ENCODE results near the gene ZNF132. TPM values are rescaled to one million over a fixed set of nuclear protein-coding genes. Genes with fewer than 3 reads are reported as not detected.

The ZNF132 gene
- total and polyA plus RNA-seq, 3 experiments from 2014 or later: 0.97 to 5.2 (median 4.9) TPM

DNA sequence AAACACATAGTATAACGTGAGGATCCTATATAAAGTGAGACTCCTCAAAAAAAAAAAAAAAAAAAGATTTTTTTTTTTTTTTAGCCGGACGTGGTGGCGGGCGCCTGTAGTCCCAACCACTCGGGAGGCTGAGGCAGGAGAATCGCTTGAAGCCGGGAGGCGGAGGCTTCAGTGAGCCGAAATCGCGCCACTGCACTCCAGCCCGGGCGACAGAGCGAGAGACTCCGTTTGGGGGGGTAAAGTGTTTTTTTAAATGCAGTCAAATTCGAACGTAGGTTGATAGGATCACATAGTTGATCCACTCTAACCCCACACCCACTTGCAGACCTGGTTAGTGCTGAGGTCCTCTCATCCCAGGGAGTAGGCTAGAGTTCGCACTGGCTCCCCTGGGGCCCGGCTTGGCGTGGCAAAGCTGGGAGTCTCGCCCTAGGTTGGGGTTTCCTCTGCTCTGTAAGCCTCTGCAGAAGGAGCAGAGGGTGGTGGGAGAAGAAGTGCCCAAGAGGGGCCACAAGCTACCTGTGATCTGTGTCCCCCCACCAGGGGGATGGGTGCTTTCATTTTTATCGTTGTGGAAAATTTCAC lies 38.0 kb downstream of the ZNF132 start:
- peak overlapping the region; percentile 95 for H3K27ac ChIP-seq (ENCODE audit: low read depth, low read length)
- H3K9me3 ChIP-seq (ENCODE audit: low read length): no peaks in the 10 kb centered on the region
- ChIA-PET POLR2A (no interaction called here), CTCF (no interaction called here)
- H3K36me3 ChIP-seq (ENCODE audit: insufficient read depth, low read length): no peaks in the 10 kb centered on the region
- Mint-ChIP-seq H3K36me3 (peaks cover 0 to 1% (median 0%) of the 10 kb centered on the region in 3 donors), H3K4me1 (peaks cover 13 to 28% (median 15%) of the 10 kb centered on the region in 3 donors), H3K4me3 (peak overlapping the region in 5 of 7 donors; percentile 88 to 94 (median 89)), H3K27me3 (peaks cover 10 to 11% of the 10 kb centered on the region in 2 donors), H3K27ac (peak overlapping the region in 4 of 8 donors; percentile 26 to 95 (median 94)), H3K9me3 (no peaks in the 10 kb centered on the region)
- H3K4me3 ChIP-seq (ENCODE audit: low read length): peak overlapping the region; percentile 73
- peak in 1 of 5 donors; percentile 16 for DNase-seq
- no peaks in the 10 kb centered on the region for H3K27me3 ChIP-seq (ENCODE audit: insufficient read depth, low read length, poor library complexity, severe bottlenecking)
- H3K4me1 ChIP-seq (ENCODE audit: insufficient read depth, low read length): peaks cover 16% of the 10 kb centered on the region

DNA sequence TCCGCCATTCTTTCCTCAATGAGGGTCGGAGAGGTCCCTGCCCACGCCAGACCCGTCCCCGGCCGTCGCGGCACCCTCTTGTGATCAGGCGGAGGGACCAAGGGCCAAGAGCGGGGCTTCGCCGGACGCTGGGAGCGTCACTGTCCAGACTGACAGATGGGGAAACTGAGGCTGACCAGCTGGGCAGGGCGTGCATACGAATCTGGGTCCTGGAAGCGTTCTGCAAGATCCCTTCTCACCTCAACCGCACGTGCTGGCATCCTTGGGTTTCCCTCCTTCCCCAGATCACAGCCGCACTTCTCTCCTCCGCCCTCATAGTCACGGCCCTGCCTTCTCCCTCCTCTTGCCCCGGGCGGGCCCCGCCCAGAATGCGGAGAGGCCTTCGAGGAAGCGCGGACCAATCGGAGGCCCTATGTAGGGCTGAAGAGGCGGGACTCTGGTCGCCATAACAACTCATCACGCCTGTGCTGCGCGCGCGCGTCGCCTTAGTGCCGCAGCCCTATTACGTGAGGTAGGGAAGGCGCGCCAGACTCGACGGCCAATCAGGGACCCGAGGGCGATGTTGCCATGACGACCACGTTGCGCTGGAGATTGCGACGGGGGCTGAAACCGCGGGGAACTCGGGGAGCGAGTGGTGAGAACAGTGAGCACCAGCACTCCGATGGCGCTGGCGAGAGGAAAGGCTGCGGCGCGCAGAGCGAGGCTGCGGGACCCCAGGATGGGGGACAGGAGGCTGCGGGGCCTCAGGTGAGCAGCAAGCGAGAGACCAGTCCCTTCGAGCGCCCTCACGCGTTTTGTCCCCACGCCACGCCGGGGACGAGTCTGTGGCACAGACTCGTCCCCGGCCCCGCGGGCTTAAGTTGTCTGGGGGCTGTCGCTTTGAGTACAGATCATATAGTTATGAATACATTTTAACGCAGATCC lies 38.8 kb downstream of the ZNF132 start:
- H3K4me3 Mint-ChIP-seq: peak overlapping the region; percentile 88 to 94 (median 92)
- H3K27me3 Mint-ChIP-seq: peaks cover 10 to 11% of the 10 kb centered on the region in 2 donors
- DNase-seq: peak; percentile 98 to 100 (median 99)
- Histone ChIP-seq H3K9me3 (ENCODE audit: low read length) (no peaks in the 10 kb centered on the region), H3K4me3 (ENCODE audit: low read length) (peak overlapping the region; percentile 73), H3K4me1 (ENCODE audit: insufficient read depth, low read length) (peaks cover 14% of the 10 kb centered on the region), H3K36me3 (ENCODE audit: insufficient read depth, low read length) (no peaks in the 10 kb centered on the region), H3K27me3 (ENCODE audit: insufficient read depth, low read length, poor library complexity, severe bottlenecking) (no peaks in the 10 kb centered on the region), H3K27ac (ENCODE audit: low read depth, low read length) (peak overlapping the region; percentile 95)
- peaks cover 0 to 1% (median 0%) of the 10 kb centered on the region in 3 donors for H3K36me3 Mint-ChIP-seq
- H3K9me3 Mint-ChIP-seq: no peaks in the 10 kb centered on the region
- H3K4me1 Mint-ChIP-seq: peaks cover 8 to 21% (median 8%) of the 10 kb centered on the region in 3 donors
- H3K27ac Mint-ChIP-seq: peak overlapping the region; percentile 89 to 97 (median 94)
- ChIA-PET POLR2A (no interaction called here), CTCF (no interaction called here)

DNA sequence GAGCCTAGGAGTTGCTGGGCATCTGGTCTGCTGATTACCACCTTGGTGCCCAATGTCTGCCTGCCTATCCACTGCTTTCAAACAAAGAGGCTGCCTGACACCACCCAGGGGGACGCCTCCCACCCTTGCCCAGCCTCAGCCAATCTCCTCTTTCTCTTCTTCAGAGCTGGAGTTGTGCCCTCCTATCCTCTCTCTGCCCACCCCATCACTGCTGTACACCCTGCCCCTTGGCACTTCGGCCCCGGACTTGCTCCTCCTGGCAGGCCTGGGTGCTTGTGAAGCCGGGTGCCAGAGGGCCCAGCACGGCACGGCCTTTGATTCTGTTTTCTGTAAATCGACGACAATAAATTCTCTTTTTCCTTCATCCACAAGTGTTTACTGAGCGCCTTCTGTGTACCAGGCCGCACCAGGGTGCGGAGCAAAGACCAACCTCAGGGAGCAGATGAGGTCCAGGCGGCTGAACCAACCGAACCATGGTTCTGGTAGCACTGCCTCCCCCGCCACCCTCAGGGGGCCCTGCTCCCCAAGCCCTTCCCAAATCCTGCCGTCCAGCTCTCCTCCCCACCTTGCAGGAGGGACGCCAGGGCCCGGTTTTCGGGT lies 39.5 kb downstream of the ZNF132 start:
- no peaks in the 10 kb centered on the region for H3K9me3 ChIP-seq (ENCODE audit: low read length)
- Mint-ChIP-seq H3K4me1 (peaks cover 8 to 21% (median 8%) of the 10 kb centered on the region in 3 donors), H3K9me3 (no peaks in the 10 kb centered on the region), H3K27ac (peak overlapping the region in 5 of 8 donors; percentile 11 to 97 (median 93)), H3K27me3 (peaks cover 10 to 11% of the 10 kb centered on the region in 2 donors), H3K4me3 (peak overlapping the region in 6 of 7 donors; percentile 88 to 94 (median 90)), H3K36me3 (peaks cover 0 to 2% (median 1%) of the 10 kb centered on the region in 3 donors)
- DNase-seq: no peak
- H3K27me3 ChIP-seq (ENCODE audit: insufficient read depth, low read length, poor library complexity, severe bottlenecking): peaks cover 5% of the 10 kb centered on the region
- ChIA-PET POLR2A (no interaction called here), CTCF (no interaction called here)
- H3K36me3 ChIP-seq (ENCODE audit: insufficient read depth, low read length): no peaks in the 10 kb centered on the region
- H3K4me3 ChIP-seq (ENCODE audit: low read length): peak overlapping the region; percentile 56
- peaks cover 14% of the 10 kb centered on the region for H3K4me1 ChIP-seq (ENCODE audit: insufficient read depth, low read length)
- H3K27ac ChIP-seq (ENCODE audit: low read depth, low read length): peak overlapping the region; percentile 67

DNA sequence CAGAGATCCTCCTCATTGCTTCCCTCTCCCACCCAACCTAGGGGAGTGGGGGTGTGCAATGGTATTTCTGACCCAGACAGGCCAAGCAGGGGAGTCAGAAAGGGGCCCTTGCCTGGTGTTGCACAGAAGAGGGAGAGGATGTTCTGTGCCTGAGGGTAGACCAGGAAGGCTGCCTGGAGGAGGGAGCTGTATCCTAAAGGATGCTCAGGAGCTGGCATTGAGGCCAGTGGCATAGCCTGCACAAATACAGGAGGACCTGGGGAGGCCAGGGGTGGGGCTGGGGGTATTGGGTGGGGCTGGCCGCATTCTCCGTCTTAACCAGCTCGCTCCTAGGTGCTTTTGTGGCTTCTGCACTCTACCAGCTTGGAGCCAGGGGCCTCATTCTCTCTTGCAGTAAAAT lies 40.0 kb downstream of the ZNF132 start:
- no peak for DNase-seq
- ChIA-PET POLR2A (no interaction called here), CTCF (no interaction called here)
- Histone ChIP-seq H3K4me1 (ENCODE audit: insufficient read depth, low read length) (peaks cover 14% of the 10 kb centered on the region), H3K9me3 (ENCODE audit: low read length) (no peaks in the 10 kb centered on the region), H3K27ac (ENCODE audit: low read depth, low read length) (no peak overlapping the region), H3K36me3 (ENCODE audit: insufficient read depth, low read length) (no peaks in the 10 kb centered on the region), H3K4me3 (ENCODE audit: low read length) (no peak overlapping the region), H3K27me3 (ENCODE audit: insufficient read depth, low read length, poor library complexity, severe bottlenecking) (peaks cover 5% of the 10 kb centered on the region)
- Mint-ChIP-seq H3K9me3 (no peaks in the 10 kb centered on the region), H3K36me3 (peaks cover under 1 to 5% (median 1%) of the 10 kb centered on the region in 3 donors), H3K4me3 (peak overlapping the region in 3 of 7 donors; percentile 31 to 89 (median 44)), H3K4me1 (peaks cover 8 to 23% (median 8%) of the 10 kb centered on the region in 3 donors), H3K27ac (peak overlapping the region in 4 of 8 donors; percentile 11 to 86 (median 61)), H3K27me3 (peaks cover 11% of the 10 kb centered on the region in 2 donors)

DNA sequence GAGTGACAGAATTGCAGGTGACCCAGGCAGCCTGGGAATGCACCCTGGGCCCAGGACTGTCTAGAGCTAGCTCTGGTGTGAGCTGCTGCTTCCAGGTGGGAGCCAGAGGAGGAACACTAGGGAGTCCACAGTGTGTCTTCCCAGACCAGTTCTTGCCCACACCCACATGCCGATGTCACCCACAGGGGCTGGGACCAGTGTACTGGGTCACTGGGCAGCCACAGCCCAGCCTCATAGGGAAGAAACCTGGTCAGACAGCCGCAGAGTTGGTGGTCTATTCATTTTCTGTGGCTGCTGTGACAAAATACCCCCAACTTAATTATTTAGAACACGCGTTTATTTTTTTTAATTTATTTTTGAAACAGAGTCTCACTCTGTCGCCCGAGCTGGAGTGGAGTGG lies 41.4 kb downstream of the ZNF132 start:
- Mint-ChIP-seq H3K27me3 (peaks cover 11 to 12% of the 10 kb centered on the region in 2 donors), H3K9me3 (no peaks in the 10 kb centered on the region), H3K4me1 (peaks cover 10 to 30% (median 10%) of the 10 kb centered on the region in 3 donors), H3K27ac (no peak overlapping the region), H3K4me3 (no peak overlapping the region), H3K36me3 (peaks cover 8 to 18% (median 8%) of the 10 kb centered on the region in 3 donors)
- Histone ChIP-seq H3K4me1 (ENCODE audit: insufficient read depth, low read length) (peaks cover 14% of the 10 kb centered on the region), H3K27me3 (ENCODE audit: insufficient read depth, low read length, poor library complexity, severe bottlenecking) (peaks cover 5% of the 10 kb centered on the region), H3K4me3 (ENCODE audit: low read length) (no peak overlapping the region), H3K27ac (ENCODE audit: low read depth, low read length) (no peak overlapping the region), H3K36me3 (ENCODE audit: insufficient read depth, low read length) (peaks cover 5% of the 10 kb centered on the region), H3K9me3 (ENCODE audit: low read length) (no peaks in the 10 kb centered on the region)
- ChIA-PET CTCF (no interaction called here), POLR2A (no interaction called here)
- DNase-seq: no peak

DNA sequence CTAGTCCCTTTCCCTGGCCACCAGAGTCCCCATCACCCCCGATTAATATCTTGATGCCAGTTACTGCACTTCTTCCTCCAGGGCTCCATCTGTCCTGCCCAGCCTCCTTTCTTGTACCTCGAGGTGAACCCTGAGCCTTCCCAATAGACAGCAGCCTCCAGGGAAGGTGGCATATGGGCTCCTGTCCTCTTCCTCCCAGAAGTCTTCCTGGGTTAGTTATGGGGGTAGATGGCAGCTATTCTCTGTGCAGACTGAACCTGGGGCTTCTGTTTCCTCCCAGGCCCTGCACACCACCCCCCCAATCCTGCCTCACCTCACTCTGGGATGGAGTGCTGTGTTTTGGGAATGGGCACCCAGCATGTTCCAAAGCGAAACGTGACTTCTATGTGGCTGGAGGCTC lies 41.9 kb downstream of the ZNF132 start:
- Histone ChIP-seq H3K36me3 (ENCODE audit: insufficient read depth, low read length) (peaks cover 10% of the 10 kb centered on the region), H3K9me3 (ENCODE audit: low read length) (no peaks in the 10 kb centered on the region), H3K27ac (ENCODE audit: low read depth, low read length) (no peak overlapping the region), H3K4me1 (ENCODE audit: insufficient read depth, low read length) (peaks cover 14% of the 10 kb centered on the region), H3K27me3 (ENCODE audit: insufficient read depth, low read length, poor library complexity, severe bottlenecking) (peaks cover 5% of the 10 kb centered on the region), H3K4me3 (ENCODE audit: low read length) (no peak overlapping the region)
- ChIA-PET CTCF (no interaction called here), POLR2A (no interaction called here)
- H3K27me3 Mint-ChIP-seq: peaks cover 11 to 12% of the 10 kb centered on the region in 2 donors
- H3K4me3 Mint-ChIP-seq: no peak overlapping the region
- H3K4me1 Mint-ChIP-seq: peaks cover 10 to 30% (median 13%) of the 10 kb centered on the region in 3 donors
- no peak for DNase-seq
- no peak overlapping the region for H3K27ac Mint-ChIP-seq
- H3K9me3 Mint-ChIP-seq: no peaks in the 10 kb centered on the region
- H3K36me3 Mint-ChIP-seq: peaks cover 8 to 23% (median 10%) of the 10 kb centered on the region in 3 donors

DNA sequence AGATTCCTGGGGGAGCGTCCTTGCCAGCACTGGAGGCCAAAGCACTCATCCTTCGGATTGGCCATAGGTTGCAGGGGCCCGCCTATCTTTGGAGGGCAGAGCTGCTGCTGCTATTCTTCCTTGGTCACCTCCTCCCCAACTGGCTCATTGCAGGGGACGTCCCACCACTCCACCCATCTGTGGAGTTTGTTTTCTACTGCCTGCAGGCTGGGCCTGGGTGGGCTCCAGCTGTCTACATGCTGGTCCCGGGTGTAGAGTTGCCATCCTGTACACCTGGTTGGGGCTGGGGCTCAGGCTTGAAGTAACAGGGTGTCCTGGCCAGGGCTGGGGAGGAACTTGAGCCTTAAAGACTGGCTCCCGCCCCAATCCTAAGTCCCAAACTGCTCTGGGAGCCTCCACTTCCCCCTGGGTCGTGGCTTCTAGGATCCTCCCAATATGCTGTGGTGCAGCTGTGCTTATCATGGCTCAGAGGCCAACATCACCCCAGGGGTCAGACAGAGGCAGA lies 42.4 kb downstream of the ZNF132 start:
- peaks cover 8 to 28% (median 10%) of the 10 kb centered on the region in 3 donors for H3K36me3 Mint-ChIP-seq
- H3K4me3 Mint-ChIP-seq: no peak overlapping the region
- CTCF ChIA-PET: no interaction called here
- H3K27ac Mint-ChIP-seq: no peak overlapping the region
- peaks cover 12 to 32% (median 13%) of the 10 kb centered on the region in 3 donors for H3K4me1 Mint-ChIP-seq
- H3K4me1 ChIP-seq (ENCODE audit: insufficient read depth, low read length): peaks cover 14% of the 10 kb centered on the region
- H3K9me3 ChIP-seq (ENCODE audit: low read length): no peaks in the 10 kb centered on the region
- no peak for DNase-seq
- peaks cover 15% of the 10 kb centered on the region for H3K36me3 ChIP-seq (ENCODE audit: insufficient read depth, low read length)
- H3K9me3 Mint-ChIP-seq: no peaks in the 10 kb centered on the region
- H3K4me3 ChIP-seq (ENCODE audit: low read length): no peak overlapping the region
- H3K27ac ChIP-seq (ENCODE audit: low read depth, low read length): no peak overlapping the region
- POLR2A ChIA-PET: no interaction called here
- peaks cover 5% of the 10 kb centered on the region for H3K27me3 ChIP-seq (ENCODE audit: insufficient read depth, low read length, poor library complexity, severe bottlenecking)
- H3K27me3 Mint-ChIP-seq: peaks cover 11 to 12% of the 10 kb centered on the region in 2 donors

All from CD8-positive, alpha-beta memory T cell (primary cell).